Endothelial cell of umbilical vein (primary cell): Measurements from ENCODE around the gene CCDC9.

Source experiments
- EZH2 ChIP-seq: IDR thresholded peaks from 2 replicates; pipeline ENCODE4 v1.6.1; 2012; ENCODE audit warnings: borderline replicate concordance, low read depth, mild to moderate bottlenecking, moderate library complexity, low read length, inconsistent platforms; ENCODE audit not compliant: severe bottlenecking
- MYC ChIP-seq: IDR thresholded peaks from one replicate; pipeline ENCODE4 v1.6.1; 2011; ENCODE audit warnings: mild to moderate bottlenecking, low read depth, low read length
- POLR2A ChIP-seq: IDR thresholded peaks from 2 replicates; pipeline ENCODE4 v1.6.1; 2012; ENCODE audit warnings: low read depth, mild to moderate bottlenecking, control low read depth, low read length
- POLR2AphosphoS5 ChIP-seq: IDR thresholded peaks from 2 replicates; pipeline ENCODE4 v1.6.1; 2012; ENCODE audit warnings: low read depth, mild to moderate bottlenecking, control low read depth, low read length, moderate library complexity; ENCODE audit not compliant: insufficient read depth

- TF ChIP-seq MYC = no peak
- no peak for TF ChIP-seq POLR2AphosphoS5
- no peak for TF ChIP-seq EZH2
- no peak for TF ChIP-seq POLR2A
Observed at GRCh38 chr19:47284324-47284899, 28.1 kb downstream of the CCDC9 start.
